Liver (tissue), 3 donors: Measurements from ENCODE around the gene KCNMA1.

Experiments used
- CTCF ChIP-seq: fragments of 150-350 bp; IDR thresholded peaks from 2 replicates; pipeline ENCODE4 v1.5.1; 2017; ENCODE audit warnings: improper control_type of control experiment, low read depth, low read length; ENCODE audit not compliant: missing input control
- FOXA1 ChIP-seq: IDR thresholded peaks from 2 replicates; pipeline ENCODE4 v1.6.1; 2016; ENCODE audit warnings: antibody characterized with exemption
- GABPA ChIP-seq, 2 donors: IDR thresholded peaks in 1 of 2; conservative IDR thresholded peaks in 1 of 2; 2 replicates each; pipeline ENCODE4 v1.6.1; 2016; ENCODE audit warnings: antibody characterized with exemption in 2 of 2, mild to moderate bottlenecking in 1 of 2, moderate library complexity in 1 of 2
- MAX ChIP-seq: IDR thresholded peaks from 2 replicates; pipeline ENCODE4 v1.6.1; 2016; ENCODE audit warnings: antibody characterized with exemption
- RAD21 ChIP-seq, 2 donors: IDR thresholded peaks; 2 replicates each; pipeline ENCODE4 v1.6.1; 2016; ENCODE audit warnings: antibody characterized with exemption in 2 of 2, mild to moderate bottlenecking in 2 of 2
- REST ChIP-seq: IDR thresholded peaks from 2 replicates; pipeline ENCODE4 v1.6.1; 2016; ENCODE audit warnings: antibody characterized with exemption, mild to moderate bottlenecking
- SP1 ChIP-seq: IDR thresholded peaks from 2 replicates; pipeline ENCODE4 v1.6.1; 2018; ENCODE audit warnings: antibody characterized with exemption, mild to moderate bottlenecking
- TAF1 ChIP-seq: conservative IDR thresholded peaks from 2 replicates; pipeline ENCODE4 v1.6.1; 2016; ENCODE audit warnings: antibody characterized with exemption, mild to moderate bottlenecking
- YY1 ChIP-seq: IDR thresholded peaks from 2 replicates; pipeline ENCODE4 v1.6.1; 2016; ENCODE audit warnings: antibody characterized with exemption, mild to moderate bottlenecking
- ZBTB33 ChIP-seq: IDR thresholded peaks from 2 replicates; pipeline ENCODE4 v1.6.1; 2016; ENCODE audit warnings: antibody characterized with exemption
- donor health status: healthy.
- donor health status: healthy.

GRCh38 chr10:77236029-77236428 is 401.6 kb downstream of the KCNMA1 start:
- TF ChIP-seq CTCF, result no peak
- no peak for TF ChIP-seq REST
- no peak for TF ChIP-seq ZBTB33
- no peak for TF ChIP-seq SP1
- no peak for TF ChIP-seq FOXA1
- TF ChIP-seq MAX, result no peak
- no peak for TF ChIP-seq RAD21 (IDR thresholded peaks at IDR 0.05)
- TF ChIP-seq GABPA (IDR thresholded peaks at IDR 0.05 in 1 of 2, conservative IDR thresholded peaks at IDR 0.05 in 1 of 2), result no peak
- TF ChIP-seq TAF1, result no peak
- TF ChIP-seq YY1, result no peak
